H1 (cell line): ENCODE results near the gene DDB1. TPM values are rescaled to one million over a fixed set of nuclear protein-coding genes. Genes with fewer than 3 reads are reported as not detected.

Experiments
- EP300 ChIP-seq, 2 experiments: IDR thresholded peaks; 1 replicate in 1 of 2; 2 replicates in 1 of 2; pipeline ENCODE4 v1.6.1; 2011 to 2012; ENCODE audit warnings: low read depth in 2 of 2, low read length in 2 of 2, mild to moderate bottlenecking in 2 of 2, borderline replicate concordance in 1 of 2, inconsistent platforms in 1 of 2, moderate library complexity in 1 of 2
- SAP30 ChIP-seq: fragments of 300-600 bp; sonication (generic); IDR thresholded peaks from 2 replicates; pipeline ENCODE4 v1.7.1; 2012; ENCODE audit warnings: low read length, moderate library complexity, mild to moderate bottlenecking, inconsistent platforms; ENCODE audit not compliant: insufficient read depth, insufficient replicate concordance
- SUZ12 ChIP-seq: fragments of 200-600 bp; sonication (generic); IDR thresholded peaks from 2 replicates; pipeline ENCODE4 v1.6.1; 2012; ENCODE audit warnings: mild to moderate bottlenecking, inconsistent platforms, low read length, moderate library complexity, mixed read lengths
- TAF1 ChIP-seq: IDR thresholded peaks from 2 replicates; pipeline ENCODE4 v1.6.1; 2011; ENCODE audit warnings: mild to moderate bottlenecking, low read depth, low read length
- polyA plus RNA-seq, 7 experiments: library from polyadenylated mRNA; depleted of rRNA in 3 of 7; stranded (reverse) in 5 of 7; unstranded in 2 of 7; fragments of >200 nt in 5 of 7; fragments of 200-250 nt in 2 of 7; gene quantifications; 1 replicate in 5 of 7; 2 replicates in 1 of 7; 4 replicates in 1 of 7; pipeline versions ENCODE4 v1.2.1 to v1.2.3, GENCODE V29; 2011 to 2013; ENCODE audit warnings: missing spikeins in 2 of 7, mixed read lengths in 2 of 7
- total RNA-seq: library from RNA; stranded (reverse); fragmentation: NEBNext Ultra II Directional; extraction: Animal tissue kit (Norgen Biotek cat#: 25700); gene quantifications from 2 replicates; pipeline ENCODE4 v1.2.1, GENCODE V29; 2021
- TF ChIP-seq, protein P1 (sequence below): fragments of 300-600 bp; sonication (generic); IDR thresholded peaks from 2 replicates; pipeline ENCODE4 v1.7.1; 2012; ENCODE audit warnings: low read length, moderate library complexity, mild to moderate bottlenecking, inconsistent platforms; ENCODE audit not compliant: insufficient replicate concordance
- TF ChIP-seq, protein P2 (sequence below): IDR thresholded peaks from 2 replicates; pipeline ENCODE4 v1.6.1; 2012; ENCODE audit warnings: inconsistent platforms

The DDB1 gene
- total and polyA plus RNA-seq, 2 of the 8 experiments (the other 6 are each of a cell fraction or from before 2014, with no cell fraction given) = 275 to 306 TPM

DNA sequence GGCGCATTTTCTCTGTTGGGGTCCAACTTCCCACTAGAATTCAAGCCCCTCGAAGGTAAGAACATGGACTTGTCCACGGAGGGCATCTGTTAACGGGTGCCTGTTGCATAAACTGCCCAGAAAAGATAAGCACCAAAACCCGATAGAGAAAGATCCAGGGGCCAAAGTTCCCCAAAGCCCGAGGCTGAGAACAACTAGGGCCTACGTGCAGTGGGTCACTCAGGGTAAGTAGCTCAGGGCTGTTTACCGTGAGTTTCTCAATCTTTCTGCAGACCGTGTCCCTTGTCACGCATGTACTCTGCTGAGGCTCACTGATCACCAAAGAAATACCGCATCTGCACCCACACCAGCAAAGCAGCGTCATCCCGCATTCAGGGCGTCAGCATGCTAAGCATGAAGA, 67.5 kb downstream of the DDB1 start (continued):
- TF ChIP-seq, protein P1, sequence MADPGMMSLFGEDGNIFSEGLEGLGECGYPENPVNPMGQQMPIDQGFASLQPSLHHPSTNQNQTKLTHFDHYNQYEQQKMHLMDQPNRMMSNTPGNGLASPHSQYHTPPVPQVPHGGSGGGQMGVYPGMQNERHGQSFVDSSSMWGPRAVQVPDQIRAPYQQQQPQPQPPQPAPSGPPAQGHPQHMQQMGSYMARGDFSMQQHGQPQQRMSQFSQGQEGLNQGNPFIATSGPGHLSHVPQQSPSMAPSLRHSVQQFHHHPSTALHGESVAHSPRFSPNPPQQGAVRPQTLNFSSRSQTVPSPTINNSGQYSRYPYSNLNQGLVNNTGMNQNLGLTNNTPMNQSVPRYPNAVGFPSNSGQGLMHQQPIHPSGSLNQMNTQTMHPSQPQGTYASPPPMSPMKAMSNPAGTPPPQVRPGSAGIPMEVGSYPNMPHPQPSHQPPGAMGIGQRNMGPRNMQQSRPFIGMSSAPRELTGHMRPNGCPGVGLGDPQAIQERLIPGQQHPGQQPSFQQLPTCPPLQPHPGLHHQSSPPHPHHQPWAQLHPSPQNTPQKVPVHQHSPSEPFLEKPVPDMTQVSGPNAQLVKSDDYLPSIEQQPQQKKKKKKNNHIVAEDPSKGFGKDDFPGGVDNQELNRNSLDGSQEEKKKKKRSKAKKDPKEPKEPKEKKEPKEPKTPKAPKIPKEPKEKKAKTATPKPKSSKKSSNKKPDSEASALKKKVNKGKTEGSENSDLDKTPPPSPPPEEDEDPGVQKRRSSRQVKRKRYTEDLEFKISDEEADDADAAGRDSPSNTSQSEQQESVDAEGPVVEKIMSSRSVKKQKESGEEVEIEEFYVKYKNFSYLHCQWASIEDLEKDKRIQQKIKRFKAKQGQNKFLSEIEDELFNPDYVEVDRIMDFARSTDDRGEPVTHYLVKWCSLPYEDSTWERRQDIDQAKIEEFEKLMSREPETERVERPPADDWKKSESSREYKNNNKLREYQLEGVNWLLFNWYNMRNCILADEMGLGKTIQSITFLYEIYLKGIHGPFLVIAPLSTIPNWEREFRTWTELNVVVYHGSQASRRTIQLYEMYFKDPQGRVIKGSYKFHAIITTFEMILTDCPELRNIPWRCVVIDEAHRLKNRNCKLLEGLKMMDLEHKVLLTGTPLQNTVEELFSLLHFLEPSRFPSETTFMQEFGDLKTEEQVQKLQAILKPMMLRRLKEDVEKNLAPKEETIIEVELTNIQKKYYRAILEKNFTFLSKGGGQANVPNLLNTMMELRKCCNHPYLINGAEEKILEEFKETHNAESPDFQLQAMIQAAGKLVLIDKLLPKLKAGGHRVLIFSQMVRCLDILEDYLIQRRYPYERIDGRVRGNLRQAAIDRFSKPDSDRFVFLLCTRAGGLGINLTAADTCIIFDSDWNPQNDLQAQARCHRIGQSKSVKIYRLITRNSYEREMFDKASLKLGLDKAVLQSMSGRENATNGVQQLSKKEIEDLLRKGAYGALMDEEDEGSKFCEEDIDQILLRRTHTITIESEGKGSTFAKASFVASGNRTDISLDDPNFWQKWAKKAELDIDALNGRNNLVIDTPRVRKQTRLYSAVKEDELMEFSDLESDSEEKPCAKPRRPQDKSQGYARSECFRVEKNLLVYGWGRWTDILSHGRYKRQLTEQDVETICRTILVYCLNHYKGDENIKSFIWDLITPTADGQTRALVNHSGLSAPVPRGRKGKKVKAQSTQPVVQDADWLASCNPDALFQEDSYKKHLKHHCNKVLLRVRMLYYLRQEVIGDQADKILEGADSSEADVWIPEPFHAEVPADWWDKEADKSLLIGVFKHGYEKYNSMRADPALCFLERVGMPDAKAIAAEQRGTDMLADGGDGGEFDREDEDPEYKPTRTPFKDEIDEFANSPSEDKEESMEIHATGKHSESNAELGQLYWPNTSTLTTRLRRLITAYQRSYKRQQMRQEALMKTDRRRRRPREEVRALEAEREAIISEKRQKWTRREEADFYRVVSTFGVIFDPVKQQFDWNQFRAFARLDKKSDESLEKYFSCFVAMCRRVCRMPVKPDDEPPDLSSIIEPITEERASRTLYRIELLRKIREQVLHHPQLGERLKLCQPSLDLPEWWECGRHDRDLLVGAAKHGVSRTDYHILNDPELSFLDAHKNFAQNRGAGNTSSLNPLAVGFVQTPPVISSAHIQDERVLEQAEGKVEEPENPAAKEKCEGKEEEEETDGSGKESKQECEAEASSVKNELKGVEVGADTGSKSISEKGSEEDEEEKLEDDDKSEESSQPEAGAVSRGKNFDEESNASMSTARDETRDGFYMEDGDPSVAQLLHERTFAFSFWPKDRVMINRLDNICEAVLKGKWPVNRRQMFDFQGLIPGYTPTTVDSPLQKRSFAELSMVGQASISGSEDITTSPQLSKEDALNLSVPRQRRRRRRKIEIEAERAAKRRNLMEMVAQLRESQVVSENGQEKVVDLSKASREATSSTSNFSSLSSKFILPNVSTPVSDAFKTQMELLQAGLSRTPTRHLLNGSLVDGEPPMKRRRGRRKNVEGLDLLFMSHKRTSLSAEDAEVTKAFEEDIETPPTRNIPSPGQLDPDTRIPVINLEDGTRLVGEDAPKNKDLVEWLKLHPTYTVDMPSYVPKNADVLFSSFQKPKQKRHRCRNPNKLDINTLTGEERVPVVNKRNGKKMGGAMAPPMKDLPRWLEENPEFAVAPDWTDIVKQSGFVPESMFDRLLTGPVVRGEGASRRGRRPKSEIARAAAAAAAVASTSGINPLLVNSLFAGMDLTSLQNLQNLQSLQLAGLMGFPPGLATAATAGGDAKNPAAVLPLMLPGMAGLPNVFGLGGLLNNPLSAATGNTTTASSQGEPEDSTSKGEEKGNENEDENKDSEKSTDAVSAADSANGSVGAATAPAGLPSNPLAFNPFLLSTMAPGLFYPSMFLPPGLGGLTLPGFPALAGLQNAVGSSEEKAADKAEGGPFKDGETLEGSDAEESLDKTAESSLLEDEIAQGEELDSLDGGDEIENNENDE = no peak
- TF ChIP-seq EP300 (IDR thresholded peaks at IDR 0.05; ENCODE audit: borderline replicate concordance in 1 of 2, low read depth in 2 of 2, low read length in 2 of 2) (no peak), SUZ12 (no peak), TAF1 (no peak), SAP30 (no peak)
- TF ChIP-seq, protein P2, sequence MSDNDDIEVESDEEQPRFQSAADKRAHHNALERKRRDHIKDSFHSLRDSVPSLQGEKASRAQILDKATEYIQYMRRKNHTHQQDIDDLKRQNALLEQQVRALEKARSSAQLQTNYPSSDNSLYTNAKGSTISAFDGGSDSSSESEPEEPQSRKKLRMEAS = no peak
